ENCODE data around the gene PICALM. TPM values are rescaled to one million over a fixed set of nuclear protein-coding genes. Genes with fewer than 3 reads are reported as not detected.

Gene PICALM
- total and polyA plus RNA-seq, 2 of the 13 experiments (the other 11 are each of a cell fraction or from before 2014, with no cell fraction given), result 97.6 to 154 TPM

DNA sequence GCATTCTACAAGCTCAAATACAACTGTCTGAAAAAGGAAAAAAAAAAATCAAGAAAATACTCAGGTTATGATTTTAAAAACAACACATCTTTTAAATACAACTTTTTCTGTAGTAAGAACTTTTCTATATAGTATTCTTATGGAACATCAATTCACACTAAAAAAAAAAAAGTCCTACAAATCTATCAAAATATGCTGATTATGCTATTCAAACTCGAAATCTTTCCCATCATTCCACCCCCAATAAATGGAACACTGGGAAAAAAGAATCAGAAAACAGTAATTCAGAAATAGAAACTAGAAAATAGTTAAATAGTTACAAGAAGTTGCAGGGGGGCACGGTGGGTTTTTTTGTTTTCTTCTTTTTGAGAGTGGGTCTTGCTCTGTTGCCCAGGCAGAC lies 77.4 kb downstream of the PICALM start:
- in situ Hi-C loops (cut with HindIII; ENCODE audit: extremely low pct_ligation_motif_present, low pct_unique_long_range_greater_than_20kb), result no loop called here
- ChIA-PET CTCF (ENCODE audit: low intra/inter-chr PET ratio, low total read pairs) (no interaction called here), POLR2A (no interaction called here)
- H3K4me1 ChIP-seq (ENCODE audit: insufficient read depth, low read length), result no peaks in the 10 kb centered on the region
- peaks cover 2 to 55% of the 10 kb centered on the region in 2 experiments for H3K36me3 ChIP-seq (replicated peaks in 1 of 2; ENCODE audit: control insufficient read depth in 1 of 2, insufficient read depth in 2 of 2, low read length in 2 of 2)
- DNase-seq (ENCODE audit: low spot score) (no peak), FAIRE-seq (no peak), ATAC-seq (no peak)
- H3K27me3 ChIP-seq (ENCODE audit: control insufficient read depth in 1 of 2, insufficient read depth in 2 of 2, low read length in 2 of 2), result no peaks in the 10 kb centered on the region
- BruUV-seq (replicated peaks), result no TSS peak
- H3K79me2 ChIP-seq (ENCODE audit: insufficient read depth, low read length), result no peaks in the 10 kb centered on the region
- no peaks in the 10 kb centered on the region for H4K20me1 ChIP-seq (ENCODE audit: insufficient read depth, low read length)
- no peak overlapping the region for H3K4me3 ChIP-seq (replicated peaks in 1 of 3; ENCODE audit: insufficient read depth in 1 of 3, low read depth in 2 of 3, low read length in 3 of 3)
- intact Hi-C loops (cut with micrococcal nuclease; ENCODE audit: unreplicated experiment), result no loop called here
- H2AFZ ChIP-seq (ENCODE audit: low read length), result no peak overlapping the region
- H3K9ac ChIP-seq (ENCODE audit: insufficient read depth, low read depth, low read length), result no peak overlapping the region
- TF ChIP-seq MAFF (IDR thresholded peaks at IDR 0.05; ENCODE audit: low read depth, low read length) (peak; percentile 58), MAFK (conservative IDR thresholded peaks at IDR 0.05 in 1 of 2, IDR thresholded peaks at IDR 0.05 in 1 of 2; ENCODE audit: low read length in 2 of 2) (peak; percentile 66 to 73), HNRNPUL1 (IDR thresholded peaks at IDR 0.05; ENCODE audit: low read depth, low read length) (no peak)
- TF ChIP-seq, protein P1, sequence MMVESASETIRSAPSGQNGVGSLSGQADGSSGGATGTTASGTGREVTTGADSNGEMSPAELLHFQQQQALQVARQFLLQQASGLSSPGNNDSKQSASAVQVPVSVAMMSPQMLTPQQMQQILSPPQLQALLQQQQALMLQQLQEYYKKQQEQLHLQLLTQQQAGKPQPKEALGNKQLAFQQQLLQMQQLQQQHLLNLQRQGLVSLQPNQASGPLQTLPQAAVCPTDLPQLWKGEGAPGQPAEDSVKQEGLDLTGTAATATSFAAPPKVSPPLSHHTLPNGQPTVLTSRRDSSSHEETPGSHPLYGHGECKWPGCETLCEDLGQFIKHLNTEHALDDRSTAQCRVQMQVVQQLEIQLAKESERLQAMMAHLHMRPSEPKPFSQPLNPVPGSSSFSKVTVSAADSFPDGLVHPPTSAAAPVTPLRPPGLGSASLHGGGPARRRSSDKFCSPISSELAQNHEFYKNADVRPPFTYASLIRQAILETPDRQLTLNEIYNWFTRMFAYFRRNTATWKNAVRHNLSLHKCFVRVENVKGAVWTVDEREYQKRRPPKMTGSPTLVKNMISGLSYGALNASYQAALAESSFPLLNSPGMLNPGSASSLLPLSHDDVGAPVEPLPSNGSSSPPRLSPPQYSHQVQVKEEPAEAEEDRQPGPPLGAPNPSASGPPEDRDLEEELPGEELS (CRISPR knock-in tag; IDR thresholded peaks at IDR 0.05), result no peak
- 94% methylated on average over 2 of the region's 2 CpGs for WGBS (ENCODE audit: low lambda C conversion rate)
- H3K9me3 ChIP-seq (ENCODE audit: low read length), result no peaks in the 10 kb centered on the region
- no peak overlapping the region for H3K27ac ChIP-seq (ENCODE audit: extremely low read length, insufficient read depth, low read length)
- H3K4me2 ChIP-seq (ENCODE audit: low read depth, low read length), result no peak overlapping the region

DNA sequence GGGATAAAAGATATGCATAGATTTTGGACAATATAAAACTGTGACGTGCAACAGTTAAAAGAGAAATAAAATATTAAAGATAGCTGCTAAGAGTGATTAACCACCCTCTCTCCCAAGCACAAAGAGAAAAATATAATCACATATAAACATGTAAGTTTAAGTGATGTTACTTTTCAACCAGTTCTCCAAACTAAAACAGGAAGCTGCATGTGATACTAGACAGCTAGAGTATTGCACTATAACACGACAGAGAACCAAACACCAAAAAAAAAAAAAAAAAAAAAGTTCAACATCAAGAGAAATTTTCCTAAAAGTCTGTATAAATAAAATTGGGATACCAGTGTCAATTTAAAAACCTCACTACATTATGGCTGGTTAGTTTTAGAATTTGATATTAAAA lies 79.1 kb downstream of the PICALM start:
- ATAC-seq (no peak), FAIRE-seq (no peak), DNase-seq (ENCODE audit: low spot score) (no peak)
- no peaks in the 10 kb centered on the region for H3K27me3 ChIP-seq (ENCODE audit: control insufficient read depth in 1 of 2, insufficient read depth in 2 of 2, low read length in 2 of 2)
- H3K36me3 ChIP-seq (replicated peaks in 1 of 2; ENCODE audit: control insufficient read depth in 1 of 2, insufficient read depth in 2 of 2, low read length in 2 of 2), result peaks cover 2 to 48% of the 10 kb centered on the region in 2 experiments
- CTCF ChIA-PET (ENCODE audit: low intra/inter-chr PET ratio, low total read pairs), result no interaction called here
- intact Hi-C loops (cut with micrococcal nuclease; ENCODE audit: unreplicated experiment) (no loop called here), in situ Hi-C loops (cut with HindIII; ENCODE audit: extremely low pct_ligation_motif_present, low pct_unique_long_range_greater_than_20kb) (no loop called here)
- no peak overlapping the region for H2AFZ ChIP-seq (ENCODE audit: low read length)
- H3K9me3 ChIP-seq (ENCODE audit: low read length), result no peaks in the 10 kb centered on the region
- no peaks in the 10 kb centered on the region for H3K79me2 ChIP-seq (ENCODE audit: insufficient read depth, low read length)
- H3K9ac ChIP-seq (ENCODE audit: insufficient read depth, low read depth, low read length), result no peak overlapping the region
- WGBS (ENCODE audit: low lambda C conversion rate), result 91% methylated on average over 2 of the region's 2 CpGs
- no peak overlapping the region for H3K27ac ChIP-seq (ENCODE audit: extremely low read length, insufficient read depth, low read length)
- BruUV-seq (replicated peaks), result no TSS peak
- no peaks in the 10 kb centered on the region for H4K20me1 ChIP-seq (ENCODE audit: insufficient read depth, low read length)
- POLR2A ChIA-PET, result no interaction called here
- H3K4me1 ChIP-seq (ENCODE audit: insufficient read depth, low read length), result no peaks in the 10 kb centered on the region
- no peak overlapping the region for H3K4me3 ChIP-seq (replicated peaks in 1 of 3; ENCODE audit: insufficient read depth in 1 of 3, low read depth in 2 of 3, low read length in 3 of 3)
- H3K4me2 ChIP-seq (ENCODE audit: low read depth, low read length), result no peak overlapping the region
- TF ChIP-seq, protein P2, sequence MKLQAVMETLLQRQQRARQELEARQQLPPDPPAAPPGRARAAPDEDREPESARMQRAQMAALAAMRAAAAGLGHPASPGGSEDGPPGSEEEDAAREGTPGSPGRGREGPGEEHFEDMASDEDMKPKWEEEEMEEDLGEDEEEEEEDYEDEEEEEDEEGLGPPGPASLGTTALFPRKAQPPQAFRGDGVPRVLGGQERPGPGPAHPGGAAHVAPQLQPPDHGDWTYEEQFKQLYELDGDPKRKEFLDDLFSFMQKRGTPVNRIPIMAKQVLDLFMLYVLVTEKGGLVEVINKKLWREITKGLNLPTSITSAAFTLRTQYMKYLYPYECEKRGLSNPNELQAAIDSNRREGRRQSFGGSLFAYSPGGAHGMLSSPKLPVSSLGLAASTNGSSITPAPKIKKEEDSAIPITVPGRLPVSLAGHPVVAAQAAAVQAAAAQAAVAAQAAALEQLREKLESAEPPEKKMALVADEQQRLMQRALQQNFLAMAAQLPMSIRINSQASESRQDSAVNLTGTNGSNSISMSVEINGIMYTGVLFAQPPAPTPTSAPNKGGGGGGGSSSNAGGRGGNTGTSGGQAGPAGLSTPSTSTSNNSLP (IDR thresholded peaks at IDR 0.05; ENCODE audit: low read depth, low read length), result no peak
- TF ChIP-seq KAT8 (CRISPR knock-in tag; IDR thresholded peaks at IDR 0.05) (no peak), IKZF4 (CRISPR knock-in tag; IDR thresholded peaks at IDR 0.05; ENCODE audit: borderline replicate concordance, low read depth, not compliant biosample characterization) (no peak), REPIN1 (CRISPR knock-in tag; IDR thresholded peaks at IDR 0.05; ENCODE audit: borderline replicate concordance, low read depth) (no peak), ZSCAN9 (CRISPR knock-in tag; IDR thresholded peaks at IDR 0.05; ENCODE audit: borderline replicate concordance) (no peak), ZNF160 (CRISPR knock-in tag; IDR thresholded peaks at IDR 0.05) (no peak)
- TF ChIP-seq, protein P3, sequence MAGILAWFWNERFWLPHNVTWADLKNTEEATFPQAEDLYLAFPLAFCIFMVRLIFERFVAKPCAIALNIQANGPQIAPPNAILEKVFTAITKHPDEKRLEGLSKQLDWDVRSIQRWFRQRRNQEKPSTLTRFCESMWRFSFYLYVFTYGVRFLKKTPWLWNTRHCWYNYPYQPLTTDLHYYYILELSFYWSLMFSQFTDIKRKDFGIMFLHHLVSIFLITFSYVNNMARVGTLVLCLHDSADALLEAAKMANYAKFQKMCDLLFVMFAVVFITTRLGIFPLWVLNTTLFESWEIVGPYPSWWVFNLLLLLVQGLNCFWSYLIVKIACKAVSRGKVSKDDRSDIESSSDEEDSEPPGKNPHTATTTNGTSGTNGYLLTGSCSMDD (CRISPR knock-in tag; IDR thresholded peaks at IDR 0.05), result no peak
- TF ChIP-seq, protein P4, sequence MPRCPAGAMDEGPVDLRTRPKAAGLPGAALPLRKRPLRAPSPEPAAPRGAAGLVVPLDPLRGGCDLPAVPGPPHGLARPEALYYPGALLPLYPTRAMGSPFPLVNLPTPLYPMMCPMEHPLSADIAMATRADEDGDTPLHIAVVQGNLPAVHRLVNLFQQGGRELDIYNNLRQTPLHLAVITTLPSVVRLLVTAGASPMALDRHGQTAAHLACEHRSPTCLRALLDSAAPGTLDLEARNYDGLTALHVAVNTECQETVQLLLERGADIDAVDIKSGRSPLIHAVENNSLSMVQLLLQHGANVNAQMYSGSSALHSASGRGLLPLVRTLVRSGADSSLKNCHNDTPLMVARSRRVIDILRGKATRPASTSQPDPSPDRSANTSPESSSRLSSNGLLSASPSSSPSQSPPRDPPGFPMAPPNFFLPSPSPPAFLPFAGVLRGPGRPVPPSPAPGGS (CRISPR knock-in tag; IDR thresholded peaks at IDR 0.05), result no peak
